Ovary (tissue), 3 donors: ENCODE data around the gene AZU1.

Experiments
- CTCF ChIP-seq, 3 donors: fragments of 450-650 bp in 2 of 3; fragments of 200-600 bp in 1 of 3; IDR thresholded peaks; one replicate each; pipeline versions ENCODE4 v1.5.1 to v1.8.0; 2016 to 2022; ENCODE audit warnings: antibody characterized with exemption in 3 of 3, mild to moderate bottlenecking in 1 of 3
- EP300 ChIP-seq: sonication (generic); formaldehyde crosslinking; IDR thresholded peaks from one replicate; pipeline ENCODE4 v1.6.1; 2017; ENCODE audit warnings: antibody characterized with exemption
- donor health status: DM: no; HTN: no; CAD: no.

- no peak for TF ChIP-seq CTCF (IDR thresholded peaks at IDR 0.05)
- TF ChIP-seq EP300: no peak
These were observed 43.1 kb upstream of the AZU1 start for GRCh38 chr19:784541-784940.
